Fibroblast of skin of right biceps (primary cell): ENCODE data around the gene CCNF.

Experiments
- DNase-seq: peaks from one replicate; pipeline ENCODE4 v3.0.0-alpha.2; 2013

Gene CCNF

GRCh38 chr16:2487903-2488531, 58.8 kb downstream of the CCNF start:
- no peak for DNase-seq

GRCh38 chr16:2489581-2489980, 60.3 kb downstream of the CCNF start:
- no peak for DNase-seq

GRCh38 chr16:2490190-2491105, 61.2 kb downstream of the CCNF start:
- DNase-seq: no peak

GRCh38 chr16:2492292-2492691, 63.0 kb downstream of the CCNF start:
- no peak for DNase-seq

GRCh38 chr16:2493605-2494004, 64.4 kb downstream of the CCNF start:
- no peak for DNase-seq

- DNase-seq: no peak
These were observed 65.4 kb downstream of the CCNF start for GRCh38 chr16:2494616-2495015.

- DNase-seq: no peak
These were observed 65.8 kb downstream of the CCNF start for GRCh38 chr16:2495041-2495440.

GRCh38 chr16:2496223-2497115, 67.2 kb downstream of the CCNF start:
- DNase-seq: no peak

- no peak for DNase-seq
These were observed 67.9 kb downstream of the CCNF start for GRCh38 chr16:2497116-2497630.

GRCh38 chr16:2497695-2498484, 68.6 kb downstream of the CCNF start:
- DNase-seq: no peak

- no peak for DNase-seq
These were observed 69.4 kb downstream of the CCNF start for GRCh38 chr16:2498531-2499253.

GRCh38 chr16:2499454-2499853, 70.2 kb downstream of the CCNF start:
- no peak for DNase-seq

- DNase-seq: no peak
These were observed 70.7 kb downstream of the CCNF start for GRCh38 chr16:2499890-2500429.

- no peak for DNase-seq
These were observed 71.2 kb downstream of the CCNF start for GRCh38 chr16:2500430-2500917.

- peak; percentile 68 for DNase-seq
These were observed 71.9 kb downstream of the CCNF start for GRCh38 chr16:2500918-2501750.

- DNase-seq: no peak
These were observed 73.0 kb downstream of the CCNF start for GRCh38 chr16:2501946-2502895.

GRCh38 chr16:2505695-2506094, 76.4 kb downstream of the CCNF start:
- no peak for DNase-seq

- DNase-seq: no peak
These were observed 77.9 kb downstream of the CCNF start for GRCh38 chr16:2507052-2507659.
